Measurements from ENCODE around the gene MAGEB17. TPM values are rescaled to one million over a fixed set of nuclear protein-coding genes. Genes with fewer than 3 reads are reported as not detected.

MAGEB17 gene
- total and polyA plus RNA-seq, 2 donors (not counting 1 experiment from before 2014, with no cell fraction given) = 0.10 TPM; not detected in 1

- no peak for DNase-seq (ENCODE audit: low read depth in 2 of 2)
- no peak for TF ChIP-seq CTCF (conservative IDR thresholded peaks at IDR 0.05 in 1 of 2, IDR thresholded peaks at IDR 0.05 in 1 of 2; ENCODE audit: low read depth in 1 of 2, low read length in 2 of 2)
- no peak for TF ChIP-seq EZH2 (IDR thresholded peaks at IDR 0.05; ENCODE audit: low read length, missing control alignments)
- Histone ChIP-seq H4K20me1 (ENCODE audit: control insufficient read depth, extremely low read depth, insufficient read depth, low read length) (no peaks in the 10 kb centered on the region), H3K27ac (ENCODE audit: insufficient read depth, low read length) (no peak overlapping the region), H3K79me2 (ENCODE audit: control insufficient read depth, insufficient read depth, low read length) (no peaks in the 10 kb centered on the region), H3K27me3 (ENCODE audit: control insufficient read depth, insufficient read depth, low read length) (no peaks in the 10 kb centered on the region), H3K9ac (ENCODE audit: insufficient read depth, low read length) (no peak overlapping the region), H3K9me3 (ENCODE audit: control insufficient read depth, insufficient read depth, low read depth, low read length) (no peaks in the 10 kb centered on the region), H3K4me1 (ENCODE audit: control insufficient read depth, extremely low read depth, insufficient read depth, low read length) (peaks cover 2% of the 10 kb centered on the region), H2AFZ (ENCODE audit: low read length) (no peak overlapping the region), H3K4me3 (replicated peaks in 1 of 4; ENCODE audit: control extremely low read depth in 1 of 4, insufficient read depth in 1 of 4, low read depth in 3 of 4, low read length in 4 of 4) (no peak overlapping the region), H3K4me2 (ENCODE audit: extremely low read depth, insufficient read depth, low read length) (no peak overlapping the region), H3K36me3 (ENCODE audit: control insufficient read depth, insufficient read depth, low read length) (no peaks in the 10 kb centered on the region)
Measured at GRCh38 chrX:16191605-16192004, 24.3 kb downstream of the MAGEB17 start.

GRCh38 chrX:16196829-16197228, 29.5 kb downstream of the MAGEB17 start:
- TF ChIP-seq EZH2 (IDR thresholded peaks at IDR 0.05; ENCODE audit: low read length, missing control alignments) (no peak), CTCF (conservative IDR thresholded peaks at IDR 0.05 in 1 of 2, IDR thresholded peaks at IDR 0.05 in 1 of 2; ENCODE audit: low read depth in 1 of 2, low read length in 2 of 2) (no peak)
- H3K4me1 ChIP-seq (ENCODE audit: control insufficient read depth, extremely low read depth, insufficient read depth, low read length) = no peaks in the 10 kb centered on the region
- no peak overlapping the region for H2AFZ ChIP-seq (ENCODE audit: low read length)
- H3K4me2 ChIP-seq (ENCODE audit: extremely low read depth, insufficient read depth, low read length) = no peak overlapping the region
- H3K9ac ChIP-seq (ENCODE audit: insufficient read depth, low read length) = no peak overlapping the region
- H3K9me3 ChIP-seq (ENCODE audit: control insufficient read depth, insufficient read depth, low read depth, low read length) = no peaks in the 10 kb centered on the region
- H3K4me3 ChIP-seq (replicated peaks in 1 of 4; ENCODE audit: control extremely low read depth in 1 of 4, insufficient read depth in 1 of 4, low read depth in 3 of 4, low read length in 4 of 4) = no peak overlapping the region
- H3K36me3 ChIP-seq (ENCODE audit: control insufficient read depth, insufficient read depth, low read length) = no peaks in the 10 kb centered on the region
- H3K79me2 ChIP-seq (ENCODE audit: control insufficient read depth, insufficient read depth, low read length) = no peaks in the 10 kb centered on the region
- no peak overlapping the region for H3K27ac ChIP-seq (ENCODE audit: insufficient read depth, low read length)
- no peaks in the 10 kb centered on the region for H3K27me3 ChIP-seq (ENCODE audit: control insufficient read depth, insufficient read depth, low read length)
- H4K20me1 ChIP-seq (ENCODE audit: control insufficient read depth, extremely low read depth, insufficient read depth, low read length) = no peaks in the 10 kb centered on the region
- DNase-seq (ENCODE audit: low read depth in 2 of 2) = no peak

- no peak for TF ChIP-seq CTCF (conservative IDR thresholded peaks at IDR 0.05 in 1 of 2, IDR thresholded peaks at IDR 0.05 in 1 of 2; ENCODE audit: low read depth in 1 of 2, low read length in 2 of 2)
- TF ChIP-seq EZH2 (IDR thresholded peaks at IDR 0.05; ENCODE audit: low read length, missing control alignments) = no peak
- Histone ChIP-seq H3K27ac (ENCODE audit: insufficient read depth, low read length) (no peak overlapping the region), H3K79me2 (ENCODE audit: control insufficient read depth, insufficient read depth, low read length) (no peaks in the 10 kb centered on the region), H3K9ac (ENCODE audit: insufficient read depth, low read length) (no peak overlapping the region), H3K4me2 (ENCODE audit: extremely low read depth, insufficient read depth, low read length) (no peak overlapping the region), H3K4me3 (replicated peaks in 1 of 4; ENCODE audit: control extremely low read depth in 1 of 4, insufficient read depth in 1 of 4, low read depth in 3 of 4, low read length in 4 of 4) (no peak overlapping the region), H2AFZ (ENCODE audit: low read length) (no peak overlapping the region), H3K27me3 (ENCODE audit: control insufficient read depth, insufficient read depth, low read length) (no peaks in the 10 kb centered on the region), H3K4me1 (ENCODE audit: control insufficient read depth, extremely low read depth, insufficient read depth, low read length) (no peaks in the 10 kb centered on the region), H3K9me3 (ENCODE audit: control insufficient read depth, insufficient read depth, low read depth, low read length) (no peaks in the 10 kb centered on the region), H4K20me1 (ENCODE audit: control insufficient read depth, extremely low read depth, insufficient read depth, low read length) (no peaks in the 10 kb centered on the region), H3K36me3 (ENCODE audit: control insufficient read depth, insufficient read depth, low read length) (no peaks in the 10 kb centered on the region)
- no peak for DNase-seq (ENCODE audit: low read depth in 2 of 2)
Measured at GRCh38 chrX:16199343-16199742, 32.1 kb downstream of the MAGEB17 start.
